ENCODE results near the gene ABCA2.

GRCh38 chr9:136965771-136966484 lies 62.1 kb downstream of the ABCA2 start:
- TF ChIP-seq CTCF (IDR thresholded peaks at IDR 0.05) (no peak), POLR2A (IDR thresholded peaks at IDR 0.05) (no peak)
